Fibroblast of lung (primary cell): ENCODE results near the gene FGF22. TPM values are rescaled to one million over a fixed set of nuclear protein-coding genes. Genes with fewer than 3 reads are reported as not detected.
A peak's percentile ranks its signal among the peaks of the same experiment; 100 is the strongest.

ENCODE experiments used
- DNase-seq, 2 donors: peaks; one replicate each; pipeline versions ENCODE4 v3.0.0 to v3.0.0-alpha.2; 2010; ENCODE audit warnings: low read depth in 2 of 2
- H2AFZ ChIP-seq: 2 replicates; pipeline ENCODE4 v1.5.1; 2012; ENCODE audit warnings: low read length, control low read depth, inconsistent platforms
- H3K27ac ChIP-seq: 2 replicates; pipeline ENCODE4 v1.5.1; 2011; ENCODE audit warnings: low read length, control low read depth; ENCODE audit not compliant: insufficient read depth
- H3K27me3 ChIP-seq: 2 replicates; pipeline ENCODE4 v1.5.1; 2011; ENCODE audit warnings: mild to moderate bottlenecking, low read length; ENCODE audit not compliant: control insufficient read depth, insufficient read depth
- H3K36me3 ChIP-seq: 2 replicates; pipeline ENCODE4 v1.5.1; 2011; ENCODE audit warnings: low read length; ENCODE audit not compliant: control insufficient read depth, insufficient read depth
- H3K4me1 ChIP-seq: 2 replicates; pipeline ENCODE4 v1.5.1; 2011; ENCODE audit warnings: low read length; ENCODE audit not compliant: control insufficient read depth, insufficient read depth; ENCODE audit errors: extremely low read depth
- H3K4me2 ChIP-seq: 2 replicates; pipeline ENCODE4 v1.5.1; 2011; ENCODE audit warnings: low read length, control low read depth; ENCODE audit not compliant: insufficient read depth; ENCODE audit errors: extremely low read depth
- H3K4me3 ChIP-seq, 4 experiments: fragments of 200-600 bp in 1 of 4; sonication (generic) in 1 of 4; replicated peaks in 1 of 4; 2 replicates each; pipeline ENCODE4 v1.5.1; 2011 to 2016; ENCODE audit warnings: low read length in 4 of 4, low read depth in 3 of 4, mild to moderate bottlenecking in 3 of 4, control low read depth in 2 of 4, inconsistent platforms in 1 of 4, mixed read lengths in 1 of 4; ENCODE audit not compliant: insufficient read depth in 1 of 4; ENCODE audit errors: control extremely low read depth in 1 of 4
- H3K79me2 ChIP-seq: 2 replicates; pipeline ENCODE4 v1.5.1; 2012; ENCODE audit warnings: mild to moderate bottlenecking, low read length, inconsistent platforms; ENCODE audit not compliant: control insufficient read depth, insufficient read depth
- H3K9ac ChIP-seq: 2 replicates; pipeline ENCODE4 v1.5.1; 2011; ENCODE audit warnings: mild to moderate bottlenecking, low read length, control low read depth; ENCODE audit not compliant: insufficient read depth
- H3K9me3 ChIP-seq: 2 replicates; pipeline ENCODE4 v1.5.1; 2012; ENCODE audit warnings: low read depth, low read length; ENCODE audit not compliant: control insufficient read depth, insufficient read depth
- H4K20me1 ChIP-seq: 2 replicates; pipeline ENCODE4 v1.5.1; 2011; ENCODE audit warnings: low read length; ENCODE audit not compliant: control insufficient read depth, insufficient read depth; ENCODE audit errors: extremely low read depth
- CTCF ChIP-seq, 2 donors: IDR thresholded peaks in 1 of 2; conservative IDR thresholded peaks in 1 of 2; 1 replicate in 1 of 2; 2 replicates in 1 of 2; pipeline ENCODE4 v1.5.1; 2011 to 2012; ENCODE audit warnings: low read length in 2 of 2, control low read depth in 1 of 2, inconsistent platforms in 1 of 2, low read depth in 1 of 2, mild to moderate bottlenecking in 1 of 2
- EZH2 ChIP-seq: IDR thresholded peaks from 2 replicates; pipeline ENCODE4 v1.5.1; 2012; ENCODE audit warnings: low read length, control low read depth, mild to moderate bottlenecking; ENCODE audit errors: missing control alignments
- polyA plus RNA-seq, 2 donors: library from polyadenylated mRNA; depleted of rRNA in 1 of 2; stranded (reverse) in 1 of 2; unstranded in 1 of 2; fragments of >200 nt; gene quantifications; 2 replicates each; pipeline ENCODE4 v1.2.1, GENCODE V29; 2011 to 2012; ENCODE audit warnings: missing spikeins in 1 of 2
- total RNA-seq: library from RNA; depleted of rRNA; stranded (reverse); fragments of >200 nt; gene quantifications from 2 replicates; pipeline ENCODE4 v1.2.1, GENCODE V29; 2014

Gene FGF22
- total and polyA plus RNA-seq, 2 donors (not counting 1 experiment from before 2014, with no cell fraction given), result under 0.01 TPM; not detected in 1

- H4K20me1 ChIP-seq, result no peaks in the 10 kb centered on the region
- DNase-seq, result no peak
- H3K4me1 ChIP-seq, result peaks cover 11% of the 10 kb centered on the region
- H3K4me3 ChIP-seq, result no peak overlapping the region
- no peaks in the 10 kb centered on the region for H3K9me3 ChIP-seq
- H3K79me2 ChIP-seq, result peaks cover 2% of the 10 kb centered on the region
- no peak overlapping the region for H2AFZ ChIP-seq
- TF ChIP-seq EZH2 (no peak), CTCF (conservative IDR thresholded peaks at IDR 0.05 in 1 of 2, IDR thresholded peaks at IDR 0.05 in 1 of 2; ENCODE audit: low read depth in 1 of 2, low read length in 2 of 2) (no peak)
- no peaks in the 10 kb centered on the region for H3K27me3 ChIP-seq
- no peaks in the 10 kb centered on the region for H3K36me3 ChIP-seq
- H3K9ac ChIP-seq, result no peak overlapping the region
- H3K27ac ChIP-seq, result no peak overlapping the region
- H3K4me2 ChIP-seq, result no peak overlapping the region
Observed at GRCh38 chr19:634975-635652, 4.6 kb upstream of the FGF22 start.

GRCh38 chr19:638906-639252 lies 800 bp upstream of the FGF22 start:
- H3K9me3 ChIP-seq, result no peaks in the 10 kb centered on the region
- peaks cover under 1% of the 10 kb centered on the region for H3K36me3 ChIP-seq
- peak overlapping the region in 1 of 4 experiments; percentile 55 for H3K4me3 ChIP-seq
- H2AFZ ChIP-seq, result no peak overlapping the region
- no peaks in the 10 kb centered on the region for H4K20me1 ChIP-seq
- peaks cover 9% of the 10 kb centered on the region for H3K4me1 ChIP-seq
- DNase-seq, result no peak
- H3K9ac ChIP-seq, result no peak overlapping the region
- no peaks in the 10 kb centered on the region for H3K79me2 ChIP-seq
- no peak overlapping the region for H3K27ac ChIP-seq
- no peaks in the 10 kb centered on the region for H3K27me3 ChIP-seq
- TF ChIP-seq CTCF (conservative IDR thresholded peaks at IDR 0.05 in 1 of 2, IDR thresholded peaks at IDR 0.05 in 1 of 2; ENCODE audit: low read depth in 1 of 2, low read length in 2 of 2), result no peak
- TF ChIP-seq EZH2, result no peak
- H3K4me2 ChIP-seq, result peak overlapping the region; percentile 95

- Histone ChIP-seq H3K9ac (no peak overlapping the region), H3K4me3 (peak overlapping the region in 1 of 4 experiments; percentile 34), H2AFZ (no peak overlapping the region), H3K9me3 (no peaks in the 10 kb centered on the region), H3K4me1 (peaks cover 4% of the 10 kb centered on the region), H3K4me2 (no peak overlapping the region), H3K79me2 (no peaks in the 10 kb centered on the region), H3K27ac (no peak overlapping the region), H3K36me3 (peaks cover 4% of the 10 kb centered on the region), H4K20me1 (no peaks in the 10 kb centered on the region), H3K27me3 (no peaks in the 10 kb centered on the region)
- no peak for DNase-seq
- TF ChIP-seq EZH2 (no peak), CTCF (conservative IDR thresholded peaks at IDR 0.05 in 1 of 2, IDR thresholded peaks at IDR 0.05 in 1 of 2; ENCODE audit: low read depth in 1 of 2, low read length in 2 of 2) (no peak)
Observed at GRCh38 chr19:640161-640558, 481 bp downstream of the FGF22 start.
